Femur (tissue), 1 donor: ENCODE data around the gene KIFC1.

Experiments used
- DNase-seq: peaks from one replicate; pipeline ENCODE4 v3.0.0-alpha.2; 2017

Gene KIFC1

GRCh38 chr6:33412140-33413009 lies 20.8 kb downstream of the KIFC1 start:
- no peak for DNase-seq

GRCh38 chr6:33413241-33414120 lies 21.9 kb downstream of the KIFC1 start:
- peak; percentile 10 for DNase-seq

GRCh38 chr6:33414592-33415271 lies 23.1 kb downstream of the KIFC1 start:
- DNase-seq: no peak

GRCh38 chr6:33415831-33416230 lies 24.2 kb downstream of the KIFC1 start:
- DNase-seq: no peak

- DNase-seq: no peak
Observed at GRCh38 chr6:33416386-33417127, 24.9 kb downstream of the KIFC1 start.

GRCh38 chr6:33417128-33417902 lies 25.7 kb downstream of the KIFC1 start:
- no peak for DNase-seq

GRCh38 chr6:33417903-33418689 lies 26.5 kb downstream of the KIFC1 start, which contains the start of gene CUTA:
Gene CUTA (minus strand): TSS chr6:33418107. CDS start chr6:33418000, 107 bp downstream.
- DNase-seq: peak; percentile 100

GRCh38 chr6:33418690-33419291 lies 27.2 kb downstream of the KIFC1 start:
- DNase-seq: no peak

GRCh38 chr6:33419580-33420490 lies 28.2 kb downstream of the KIFC1 start, which contains the start of gene SYNGAP1:
Gene SYNGAP1 (plus strand): TSS chr6:33420065. CDS start chr6:33420265, 200 bp downstream.
- peak; percentile 87 for DNase-seq

- no peak for DNase-seq
Observed at GRCh38 chr6:33420491-33421343, 29.1 kb downstream of the KIFC1 start.

- DNase-seq: no peak
Observed at GRCh38 chr6:33421344-33421643, 29.7 kb downstream of the KIFC1 start.

- DNase-seq: no peak
Observed at GRCh38 chr6:33423777-33424176, 32.2 kb downstream of the KIFC1 start.

GRCh38 chr6:33424855-33425667 lies 33.4 kb downstream of the KIFC1 start:
- peak; percentile 39 for DNase-seq

GRCh38 chr6:33425668-33426577 lies 34.3 kb downstream of the KIFC1 start:
- DNase-seq: peak; percentile 94

GRCh38 chr6:33426590-33427511 lies 35.2 kb downstream of the KIFC1 start:
- DNase-seq: peak; percentile 45
